ENCODE data around the gene AARS2.

DNA sequence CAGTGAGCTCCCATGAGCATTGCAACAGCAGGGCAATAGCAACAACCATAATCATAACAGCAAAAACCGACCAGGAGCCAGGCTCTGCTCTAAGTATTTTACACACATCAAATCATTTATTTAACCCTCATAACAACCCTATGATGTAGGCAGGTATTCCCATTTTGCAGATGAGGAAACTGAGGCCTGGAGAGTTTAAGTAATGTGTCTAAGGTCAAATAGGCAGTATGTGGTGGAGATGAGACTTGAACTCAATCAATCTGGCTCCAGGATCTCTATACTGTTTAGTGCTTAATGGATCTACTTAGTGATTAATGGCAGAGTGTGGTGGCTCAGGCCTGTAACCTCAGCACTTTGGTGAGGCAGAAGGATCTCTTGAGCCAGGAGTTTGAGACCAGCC is 39.5 kb downstream of the AARS2 start:
- TF ChIP-seq, protein P1, sequence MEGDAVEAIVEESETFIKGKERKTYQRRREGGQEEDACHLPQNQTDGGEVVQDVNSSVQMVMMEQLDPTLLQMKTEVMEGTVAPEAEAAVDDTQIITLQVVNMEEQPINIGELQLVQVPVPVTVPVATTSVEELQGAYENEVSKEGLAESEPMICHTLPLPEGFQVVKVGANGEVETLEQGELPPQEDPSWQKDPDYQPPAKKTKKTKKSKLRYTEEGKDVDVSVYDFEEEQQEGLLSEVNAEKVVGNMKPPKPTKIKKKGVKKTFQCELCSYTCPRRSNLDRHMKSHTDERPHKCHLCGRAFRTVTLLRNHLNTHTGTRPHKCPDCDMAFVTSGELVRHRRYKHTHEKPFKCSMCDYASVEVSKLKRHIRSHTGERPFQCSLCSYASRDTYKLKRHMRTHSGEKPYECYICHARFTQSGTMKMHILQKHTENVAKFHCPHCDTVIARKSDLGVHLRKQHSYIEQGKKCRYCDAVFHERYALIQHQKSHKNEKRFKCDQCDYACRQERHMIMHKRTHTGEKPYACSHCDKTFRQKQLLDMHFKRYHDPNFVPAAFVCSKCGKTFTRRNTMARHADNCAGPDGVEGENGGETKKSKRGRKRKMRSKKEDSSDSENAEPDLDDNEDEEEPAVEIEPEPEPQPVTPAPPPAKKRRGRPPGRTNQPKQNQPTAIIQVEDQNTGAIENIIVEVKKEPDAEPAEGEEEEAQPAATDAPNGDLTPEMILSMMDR (IDR thresholded peaks at IDR 0.05) = no peak
- TF ChIP-seq POLR2A (IDR thresholded peaks at IDR 0.05) = no peak

Data from uterus (tissue), 2 donors.